Measurements from ENCODE around the gene LTBP4.
A peak's percentile ranks its signal among the peaks of the same experiment; 100 is the strongest.
"Not testable (repeated sequence)": the region's sequence is repeated elsewhere in the genome, so short reads cannot be mapped to it uniquely, and the experiment has no call there.

LTBP4 gene

DNA sequence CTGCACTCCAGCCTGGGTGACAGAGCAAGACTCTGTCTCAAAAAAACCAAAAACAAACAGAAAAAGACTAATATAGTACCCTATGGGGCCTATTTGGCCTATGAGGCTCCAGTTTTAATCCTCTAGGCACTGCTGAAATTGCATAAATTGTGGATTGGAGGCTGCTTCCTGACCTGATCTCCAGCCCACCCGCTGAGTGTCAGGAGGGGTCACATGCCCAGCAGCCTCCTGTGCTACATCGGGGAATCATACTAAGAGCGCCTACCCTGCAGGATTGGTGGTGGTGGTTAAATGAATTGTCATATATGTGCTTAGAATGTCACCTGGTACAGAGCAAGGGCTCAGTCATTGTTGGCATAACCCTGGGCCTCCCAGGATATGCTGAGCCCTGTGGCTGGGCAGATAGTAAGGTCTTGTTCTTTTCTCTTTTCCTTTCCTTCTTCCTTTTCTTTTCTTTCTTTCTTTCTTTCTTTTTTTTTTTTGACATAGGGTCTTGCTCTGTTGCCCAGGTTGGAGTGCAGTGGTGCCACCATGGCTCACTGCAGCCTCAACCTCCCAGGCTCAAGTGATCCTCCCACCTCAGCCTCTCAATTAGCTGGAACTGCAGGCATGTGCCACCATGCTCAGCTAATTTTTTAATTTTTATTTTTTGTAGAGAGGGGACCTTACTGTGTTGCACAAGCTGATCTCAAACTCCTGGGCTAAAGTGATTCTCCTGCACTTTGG is 31.3 kb downstream of the LTBP4 start:
- no peak for DNase-seq

DNA sequence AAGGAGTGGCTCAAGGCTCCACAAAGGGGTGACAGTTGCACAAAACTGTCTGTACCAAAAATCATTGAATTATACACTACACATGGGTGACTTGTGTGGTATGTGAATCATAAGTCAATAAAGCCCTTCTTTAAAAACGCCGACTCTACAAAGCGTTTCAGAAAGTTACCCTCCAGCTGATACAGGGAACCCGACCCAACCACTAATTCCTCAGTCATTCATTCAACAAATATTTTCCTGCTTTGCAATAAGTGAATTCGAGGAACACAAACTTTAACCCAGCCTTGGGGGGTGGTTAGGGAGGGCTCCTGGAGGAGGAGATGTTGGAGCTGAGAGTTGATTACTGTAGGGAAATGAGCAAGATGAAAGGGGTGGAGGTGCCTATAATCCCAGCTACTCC is 32.0 kb downstream of the LTBP4 start:
- no peak for DNase-seq

DNA sequence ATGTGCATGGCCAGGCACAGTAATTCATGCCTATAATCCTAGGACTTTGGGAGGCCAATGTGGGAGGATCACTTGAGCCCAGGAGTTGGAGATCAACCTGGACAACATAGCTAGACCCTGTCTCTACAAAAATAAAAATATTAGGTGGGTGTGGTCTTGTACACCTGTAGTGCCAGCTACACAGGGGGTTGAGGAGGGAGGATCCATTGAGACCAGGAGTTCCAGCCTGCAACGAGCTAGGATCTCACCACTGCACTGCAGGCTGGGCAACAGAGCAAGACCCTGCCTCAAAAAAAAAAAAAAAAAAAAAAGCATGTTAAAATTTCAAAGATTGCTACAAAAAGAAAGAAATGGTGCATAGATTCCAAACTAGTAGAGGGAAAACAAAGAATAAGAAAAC is 37.2 kb downstream of the LTBP4 start:
- no peak for DNase-seq

DNA sequence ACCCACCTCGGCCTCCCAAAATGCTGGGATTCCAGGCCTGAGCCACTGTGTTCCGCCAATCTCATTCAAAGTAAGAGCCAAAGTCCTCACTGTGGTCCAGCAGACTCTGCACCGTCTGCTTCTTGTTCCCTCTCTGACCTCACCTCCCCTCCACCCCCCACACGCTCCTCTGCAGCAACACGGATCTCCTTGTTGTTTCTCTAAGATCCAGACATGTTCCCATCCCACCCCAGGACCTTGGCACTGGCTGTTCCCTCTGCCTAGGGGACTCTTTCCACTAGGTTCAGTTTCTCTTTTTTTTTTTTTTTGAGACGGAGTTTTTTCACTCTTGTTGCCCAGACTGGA is 38.4 kb downstream of the LTBP4 start:
- no peak for DNase-seq

DNA sequence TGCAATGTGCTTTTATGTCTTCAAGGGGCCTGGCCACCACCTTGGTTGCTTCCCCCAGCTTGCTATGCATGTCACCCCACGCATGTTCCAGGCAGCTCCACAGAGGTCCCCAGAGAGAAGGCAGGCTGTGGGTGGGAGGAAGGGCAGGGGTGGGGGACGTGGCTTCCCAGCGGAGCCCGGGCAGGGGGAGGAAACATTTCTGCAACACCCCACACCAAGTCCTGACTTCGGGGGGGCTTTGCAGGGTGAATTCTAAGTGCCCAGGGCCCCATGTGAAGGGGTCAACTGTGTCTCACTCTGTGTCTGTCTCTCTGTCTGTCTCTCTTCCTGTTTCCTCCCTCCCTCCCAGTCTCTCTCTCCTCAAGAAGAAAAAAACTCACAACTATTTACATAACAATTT is 39.6 kb downstream of the LTBP4 start:
- no peak for DNase-seq

DNA sequence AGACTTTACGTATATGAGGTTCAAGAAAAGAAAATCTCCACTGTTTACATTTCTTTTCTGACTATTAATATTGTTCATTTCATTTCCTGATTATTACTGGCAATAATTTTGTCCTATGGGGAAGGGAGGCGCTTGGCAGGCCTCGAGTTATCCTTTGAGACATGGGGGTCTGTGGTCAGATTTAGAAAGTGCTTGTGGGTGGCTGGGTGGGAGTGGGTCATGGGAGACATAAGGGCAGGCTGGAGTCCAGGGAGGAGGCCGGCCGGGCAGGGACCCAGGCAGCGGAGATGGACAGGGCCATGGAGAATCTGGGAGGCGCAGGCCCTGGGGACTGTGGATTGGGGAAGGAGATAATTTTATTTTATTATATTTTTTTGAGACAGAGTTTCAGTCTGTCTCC is 40.1 kb downstream of the LTBP4 start:
- no peak for DNase-seq

DNA sequence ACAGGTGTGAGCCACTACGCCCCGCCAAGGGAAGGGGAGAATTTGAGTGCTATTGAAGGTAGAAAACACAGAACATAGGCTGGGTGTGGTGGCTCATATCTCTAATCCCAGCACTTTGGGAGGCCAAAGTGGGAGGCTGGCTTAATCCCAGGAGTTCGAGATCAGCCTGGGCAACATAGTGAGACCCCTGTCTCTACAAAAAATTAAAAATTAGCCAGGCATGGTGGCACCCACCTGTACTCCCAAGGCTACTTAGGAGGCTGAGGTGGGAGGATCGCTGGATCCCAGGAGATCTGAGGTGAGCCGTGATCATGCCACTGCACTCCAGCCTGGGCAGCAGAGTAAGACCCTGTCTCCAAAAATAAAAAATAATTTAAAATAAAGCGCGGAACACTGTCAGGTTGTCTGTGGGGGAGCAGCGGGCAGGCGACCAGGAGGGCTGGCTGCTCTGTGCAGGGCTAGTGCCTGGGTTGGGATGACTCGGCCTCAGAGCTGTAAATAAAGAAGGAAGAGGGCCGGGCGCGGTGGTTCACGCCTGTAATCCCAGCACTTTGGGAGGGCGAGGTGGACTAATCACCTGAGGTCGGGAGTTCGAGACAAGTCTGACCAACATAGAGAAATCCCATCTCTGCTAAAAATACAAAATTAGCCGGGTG is 41.0 kb downstream of the LTBP4 start:
- no peak for DNase-seq

DNA sequence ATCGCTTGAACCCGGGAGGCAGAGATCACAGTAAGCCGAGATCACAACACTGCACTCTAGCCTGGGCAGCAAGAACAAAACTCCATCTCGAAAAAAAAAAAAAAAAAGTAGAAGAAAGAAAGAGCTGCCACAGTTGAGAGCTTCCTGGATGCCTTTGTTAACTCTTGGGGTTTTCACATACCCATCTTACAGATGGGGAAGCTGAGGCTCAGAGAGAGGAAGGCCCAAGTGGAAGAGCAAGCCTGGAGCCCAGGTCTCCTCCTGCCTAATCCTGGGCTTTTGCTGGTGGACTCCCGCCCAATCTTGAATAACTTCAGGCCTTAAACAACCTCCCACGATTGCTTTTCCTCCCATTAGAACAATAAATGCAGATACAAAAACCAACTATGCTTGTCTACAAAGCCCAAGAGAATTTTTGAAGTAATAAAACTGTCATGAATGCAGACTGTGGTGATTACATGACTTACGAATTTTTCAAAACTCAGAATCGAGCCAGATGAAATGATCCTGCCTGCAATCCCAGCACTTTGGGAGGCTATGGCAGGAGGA is 41.7 kb downstream of the LTBP4 start:
- DNase-seq, result no peak

DNA sequence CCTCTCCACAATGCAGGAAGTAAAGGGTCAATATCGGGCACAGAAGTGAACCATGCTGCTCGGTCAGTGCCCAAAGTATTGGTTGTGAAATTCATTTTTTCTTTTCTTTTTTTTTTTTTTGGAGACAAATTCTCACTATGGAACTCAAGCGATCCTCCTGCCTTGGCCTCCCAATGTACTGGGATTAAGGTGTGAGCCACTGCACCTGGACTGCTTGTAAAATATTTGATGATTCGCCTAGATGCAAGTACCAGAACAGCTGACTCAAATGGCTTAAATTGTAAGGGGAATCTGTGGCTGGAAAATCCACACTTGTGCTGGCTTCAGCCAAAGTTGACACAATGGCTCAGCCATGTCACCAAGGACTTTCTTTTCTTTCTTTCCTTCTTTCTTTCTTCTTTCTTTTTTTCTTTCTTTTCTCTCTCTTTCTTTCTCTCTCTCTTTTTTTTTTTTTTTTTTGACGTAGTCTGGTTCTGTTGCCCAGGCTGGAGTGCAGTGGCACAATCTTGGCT is 45.6 kb downstream of the LTBP4 start:
- DNase-seq, result no peak

DNA sequence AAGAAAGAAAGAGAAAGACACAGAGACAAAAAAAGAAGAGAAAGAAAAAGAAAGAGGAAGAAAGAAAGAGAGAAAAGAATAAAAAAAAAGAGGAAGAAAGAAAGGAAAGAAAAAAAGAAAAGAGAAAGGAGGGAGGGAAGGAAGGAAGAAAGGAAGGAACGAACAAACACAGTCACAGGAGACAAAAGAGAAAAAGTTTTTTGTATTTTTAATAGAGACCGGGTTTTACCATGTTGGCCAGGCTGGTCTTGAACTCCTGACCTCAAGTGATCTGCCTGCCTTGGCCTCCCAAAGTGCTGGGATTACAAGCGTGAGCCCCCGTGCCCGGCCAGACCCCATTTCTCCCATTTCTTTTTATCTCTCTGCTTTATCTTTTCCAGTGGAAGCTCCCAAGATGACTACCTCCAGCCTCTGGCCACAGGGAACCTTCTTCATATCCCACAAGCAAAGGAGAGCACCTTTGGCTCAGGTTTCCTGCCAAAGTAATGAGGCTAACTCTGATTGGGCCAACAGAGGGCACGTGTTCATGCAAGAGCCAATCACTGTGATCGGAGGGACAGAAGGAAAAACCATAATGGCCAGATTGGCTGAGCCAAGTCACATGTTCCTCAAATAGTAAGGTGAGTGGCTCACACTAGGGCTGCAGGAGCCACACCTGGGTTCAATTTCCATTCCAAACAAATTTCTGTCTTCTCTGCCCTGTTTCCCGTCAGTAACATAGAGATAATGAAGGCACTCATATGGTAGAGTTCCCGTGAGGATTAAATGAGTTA is 48.9 kb downstream of the LTBP4 start:
- DNase-seq, result not testable (repeated sequence)

DNA sequence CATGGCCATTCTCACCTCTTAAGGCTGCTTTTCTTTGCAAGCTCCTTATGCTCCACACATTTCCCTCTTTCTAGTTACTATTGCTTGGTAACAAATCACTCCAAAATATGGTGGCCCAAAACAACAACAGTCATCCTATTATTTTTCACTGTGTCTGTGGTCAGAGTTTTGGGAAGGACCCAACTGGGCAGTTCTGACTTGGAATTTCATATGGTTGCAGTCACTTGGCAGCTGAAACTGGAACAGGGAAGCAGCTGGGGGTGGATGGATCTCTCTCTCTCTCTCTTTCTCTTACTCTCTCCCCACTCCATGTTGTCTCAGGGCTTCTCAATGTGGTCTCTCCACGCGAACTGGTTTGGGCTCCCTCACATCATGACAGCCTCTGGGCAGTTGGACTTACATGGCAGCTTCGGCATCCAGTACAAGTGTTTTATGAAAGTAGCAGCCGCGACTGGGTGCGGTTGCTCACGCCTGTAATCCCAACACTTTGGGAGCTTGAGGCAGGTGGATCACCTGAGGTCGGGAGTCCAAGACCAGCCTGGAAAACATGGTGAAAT is 49.7 kb downstream of the LTBP4 start:
- no peak for DNase-seq

DNA sequence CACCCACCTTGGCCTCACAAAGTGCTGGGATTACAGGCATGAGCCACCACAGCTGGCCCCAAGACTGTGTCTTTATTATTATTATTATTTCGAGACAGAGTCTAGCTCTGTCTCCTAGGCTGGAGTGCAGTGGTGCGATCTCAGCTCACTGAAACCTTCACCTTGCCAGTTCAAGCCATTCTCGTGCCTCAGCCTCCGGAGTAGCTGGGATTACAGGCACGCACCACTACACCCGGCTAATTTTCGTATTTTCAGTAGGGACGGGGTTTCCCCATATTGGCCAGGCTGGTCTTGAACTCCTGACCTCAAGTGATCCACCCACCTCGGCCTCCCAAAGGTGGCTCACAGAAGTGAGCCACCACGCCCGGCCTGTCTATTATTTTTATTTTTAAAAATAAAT is 51.1 kb downstream of the LTBP4 start:
- not testable (repeated sequence) for DNase-seq

DNA sequence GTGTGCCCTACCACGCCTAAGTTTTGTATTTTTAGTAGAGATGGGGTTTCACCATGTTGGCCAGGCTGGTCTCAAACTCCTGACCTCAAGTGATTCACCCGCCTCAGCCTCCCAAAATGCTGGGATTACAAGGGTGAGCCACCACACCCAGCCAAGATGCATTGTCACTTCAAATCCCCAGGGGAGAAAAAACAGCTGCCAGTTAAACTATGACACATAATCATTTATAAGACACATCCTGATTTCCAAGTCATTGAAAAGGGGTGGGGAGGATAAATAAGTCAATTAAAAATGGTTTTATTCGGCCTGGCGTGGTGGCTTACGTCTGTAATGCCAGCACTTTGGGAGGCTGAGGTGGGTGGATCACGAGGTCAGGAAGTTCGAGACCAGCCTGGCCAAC is 54.5 kb downstream of the LTBP4 start:
- DNase-seq, result not testable (repeated sequence)

DNA sequence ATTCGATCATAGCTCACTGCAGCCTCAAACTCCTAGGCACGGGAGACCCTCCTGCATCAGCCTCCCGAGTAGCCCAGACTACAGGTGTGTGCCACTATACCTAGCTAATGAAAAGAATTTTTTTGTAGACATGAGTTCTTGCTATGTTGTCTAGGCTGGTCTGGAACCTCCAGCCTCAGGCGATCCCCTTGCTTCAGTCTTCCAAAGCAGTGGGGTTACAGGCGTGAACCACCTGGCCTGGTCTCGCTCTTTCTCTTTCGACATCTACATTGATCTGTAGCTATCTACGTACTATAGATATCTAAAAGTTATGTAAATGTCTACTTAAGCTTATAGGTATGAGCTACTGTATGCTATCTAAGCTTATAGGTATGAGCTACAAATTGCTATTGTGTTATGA is 56.9 kb downstream of the LTBP4 start:
- DNase-seq, result no peak

DNA sequence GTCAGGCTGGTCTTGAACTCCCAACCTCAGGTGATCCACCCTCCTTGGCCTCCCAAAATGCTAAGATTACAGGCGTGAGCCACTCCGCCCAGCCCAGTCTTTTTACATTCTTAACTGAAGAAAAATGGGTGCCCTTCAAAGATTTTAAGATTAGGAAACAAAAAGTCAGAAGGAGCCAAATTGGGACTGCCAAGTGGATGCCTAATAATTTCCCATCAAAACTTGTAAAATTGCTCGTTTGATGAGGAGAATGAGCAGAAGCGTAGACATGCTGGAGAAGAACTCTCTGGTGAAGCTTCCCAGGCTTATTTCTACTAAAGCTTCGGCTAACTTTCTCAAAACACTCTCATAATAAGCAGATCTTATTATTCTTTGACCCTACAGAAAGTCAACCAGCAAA is 57.9 kb downstream of the LTBP4 start:
- DNase-seq, result no peak

DNA sequence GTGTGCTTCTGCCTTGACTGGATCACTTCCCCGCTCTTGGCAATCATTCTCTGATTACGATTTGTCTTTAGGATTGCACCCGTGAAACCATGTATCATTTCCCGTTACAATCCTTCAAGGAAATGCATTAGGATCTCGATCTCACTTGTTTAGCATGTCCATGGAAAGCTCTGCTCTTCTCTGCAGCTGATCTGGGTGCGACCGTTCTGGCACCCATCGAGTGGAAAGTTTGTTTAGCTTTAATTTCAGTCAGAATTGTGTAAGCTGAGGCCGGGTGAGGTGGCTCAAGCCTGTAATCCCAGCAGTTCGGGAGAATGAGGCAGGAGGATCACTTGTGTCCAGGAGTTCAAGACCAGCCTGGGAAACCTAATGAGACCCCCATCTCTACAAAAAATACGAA is 58.4 kb downstream of the LTBP4 start:
- no peak for DNase-seq

DNA sequence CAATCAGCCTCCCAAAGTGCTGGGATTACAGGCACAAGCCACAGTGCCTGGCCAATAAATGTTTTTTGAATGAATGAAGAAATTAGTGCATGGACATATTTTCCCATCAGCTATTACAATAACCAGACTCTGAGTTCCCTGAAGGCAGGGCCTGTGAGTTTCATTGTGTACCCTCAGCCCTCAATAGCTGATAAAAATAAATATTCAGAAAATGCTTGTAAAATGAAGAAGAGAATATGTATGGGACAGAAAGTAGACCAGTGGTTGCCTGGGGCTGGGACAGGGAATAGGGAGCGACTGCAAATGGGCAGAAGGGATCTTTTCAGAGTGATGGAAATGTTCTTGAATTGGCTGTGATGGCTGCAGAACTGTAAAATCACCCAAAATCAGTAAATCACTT is 60.4 kb downstream of the LTBP4 start:
- DNase-seq, result no peak

DNA sequence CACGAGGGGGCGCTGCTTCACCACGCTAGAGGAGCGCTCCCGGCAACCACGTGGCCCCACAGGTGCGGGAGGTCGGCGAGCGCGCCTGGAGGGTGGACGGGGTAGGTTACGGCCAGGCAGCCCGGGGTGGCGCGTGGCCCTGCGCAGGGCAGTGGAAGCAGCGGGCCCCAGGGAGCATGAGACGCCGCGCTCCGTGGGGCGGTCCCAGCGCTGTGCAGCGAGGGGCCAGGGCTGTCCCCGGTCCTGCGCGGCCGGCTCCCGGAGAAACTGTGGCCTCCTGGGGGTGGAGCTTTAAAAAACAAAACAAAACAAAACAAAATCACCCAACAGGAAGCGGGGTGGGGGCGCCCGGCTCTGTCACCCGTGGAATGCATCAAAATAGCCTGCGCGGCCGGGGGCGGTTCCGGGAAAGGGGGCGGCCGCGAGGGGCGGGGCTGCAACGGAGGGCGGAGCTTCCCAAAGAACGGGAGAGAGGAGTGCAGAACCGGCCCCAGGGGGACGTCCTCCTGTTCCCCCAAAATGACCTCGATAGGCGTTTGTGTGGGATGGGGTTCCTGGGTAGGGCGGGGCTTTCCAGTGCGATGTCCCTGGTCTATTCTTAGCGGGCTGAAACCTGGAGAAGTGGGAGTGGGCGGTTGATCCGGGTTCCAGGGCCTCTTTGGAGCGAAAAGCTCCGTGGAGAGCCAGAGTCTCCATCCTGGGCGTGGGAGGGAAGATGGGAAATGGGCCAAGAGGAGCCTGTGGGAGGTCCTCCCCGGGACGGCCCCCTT is 61.9 kb downstream of the LTBP4 start:
- DNase-seq, result peak; percentile 86 to 96 (median 92)

DNA sequence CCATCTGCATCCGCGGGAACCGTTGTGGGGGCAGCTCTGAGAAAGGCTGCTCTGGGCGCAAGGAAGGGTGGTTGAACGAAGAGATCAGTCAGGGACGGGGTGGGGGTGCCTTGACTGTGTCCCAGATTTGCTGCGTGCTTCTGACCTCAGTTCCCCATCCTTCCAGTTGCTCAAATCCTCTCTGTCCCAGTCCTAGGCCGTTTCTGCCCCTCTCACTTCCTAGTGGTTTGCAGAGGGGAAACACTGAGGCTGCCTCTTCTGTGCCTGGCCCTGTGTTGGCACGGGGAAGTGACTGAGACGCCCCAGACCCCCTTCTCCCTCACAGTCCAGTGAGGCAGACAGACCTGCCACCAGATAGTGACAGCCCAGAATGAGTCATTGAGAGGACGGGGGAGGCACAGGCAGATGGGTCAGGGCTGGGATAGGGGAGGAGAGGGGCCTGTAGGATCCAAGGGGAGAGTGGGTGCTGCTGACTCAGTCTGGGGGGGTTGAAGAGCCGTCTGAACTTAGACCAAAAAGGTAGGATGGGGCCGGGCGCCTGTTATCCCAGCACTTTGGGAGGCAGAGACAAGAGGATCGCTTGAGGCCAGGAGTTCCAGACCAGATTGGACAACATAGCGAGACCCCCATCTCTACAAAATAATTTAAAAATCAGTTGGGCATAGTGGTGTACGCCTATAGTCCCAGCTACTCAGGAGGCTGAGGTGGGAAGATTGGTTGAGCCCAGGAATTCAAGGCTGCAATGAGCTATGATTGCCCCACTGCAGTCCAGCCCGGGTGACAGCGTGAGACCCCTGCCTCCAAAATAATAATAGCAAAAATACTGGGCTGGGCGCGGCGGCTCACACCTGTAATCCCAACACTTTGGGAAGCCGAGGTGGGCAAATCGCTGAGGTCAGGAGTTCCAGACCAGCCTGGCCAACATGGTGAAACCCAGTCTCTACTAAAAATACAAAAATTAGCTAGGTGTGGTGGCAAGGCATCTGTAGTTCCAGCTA is 62.8 kb downstream of the LTBP4 start:
- DNase-seq, result no peak

DNA sequence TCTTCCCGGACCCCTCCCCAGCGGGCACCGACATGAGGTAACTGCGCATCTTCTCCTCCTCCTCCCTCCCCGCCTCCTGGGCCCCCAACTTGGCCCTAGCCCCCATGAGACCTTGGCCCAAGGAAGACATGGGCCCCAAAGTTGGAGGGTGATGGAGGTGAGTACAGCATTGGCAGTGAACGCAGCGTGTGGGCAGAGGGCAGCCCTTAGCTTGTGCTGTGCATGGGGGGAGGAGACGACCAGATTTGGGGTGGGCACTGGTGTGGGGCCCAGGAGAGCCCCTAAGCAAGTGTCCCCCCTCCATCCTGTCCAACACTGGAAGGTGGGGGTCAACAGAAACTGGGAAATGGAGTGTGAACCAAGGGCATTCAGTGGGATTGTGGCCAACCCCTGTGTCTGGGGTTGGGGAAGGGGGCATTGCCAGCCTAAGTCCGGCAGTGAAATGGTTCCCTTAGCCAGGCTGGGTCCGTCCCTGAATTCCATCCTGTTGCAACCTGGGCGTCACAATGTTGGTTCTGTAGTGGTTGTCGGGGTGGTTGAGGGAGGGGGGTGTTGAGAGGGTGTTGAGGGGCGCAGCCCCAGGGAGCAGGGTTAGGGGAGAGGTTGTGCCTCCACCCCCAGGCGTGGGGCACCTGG is 65.8 kb downstream of the LTBP4 start:
- no peak for DNase-seq

DNA sequence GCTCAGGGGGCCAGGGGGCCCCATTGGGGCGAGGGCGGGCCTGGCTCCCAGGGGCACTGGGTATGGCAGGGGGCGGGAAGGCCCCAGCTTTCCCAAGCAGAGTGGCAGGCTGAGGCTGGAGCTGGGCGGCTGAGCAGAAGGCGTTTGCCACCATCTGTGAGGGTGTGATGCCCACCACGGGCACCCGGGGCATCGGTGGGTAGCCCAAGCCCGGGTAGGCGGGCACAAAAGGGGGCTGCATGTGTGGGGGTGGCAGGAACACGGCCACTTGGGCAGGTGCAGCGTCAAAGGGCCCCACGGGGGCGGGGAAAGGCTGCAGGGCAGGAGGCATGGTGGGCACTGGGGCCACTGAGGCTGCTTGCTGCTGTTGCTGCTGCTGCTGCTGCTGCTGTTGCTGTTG is 66.4 kb downstream of the LTBP4 start:
- no peak for DNase-seq

Measured in activated CD4-positive, CD25-positive, alpha-beta regulatory T cell (primary cell).